PFSK-1 (cell line): ENCODE data around the gene FAF1.

ENCODE experiments used
- FOXP2 ChIP-seq: optimal IDR thresholded peaks from 2 replicates; pipeline ENCODE3; 2011; ENCODE audit warnings: borderline replicate concordance, control low read depth, inconsistent platforms; ENCODE audit not compliant: insufficient read depth; ENCODE audit errors: extremely low read length, extremely low read depth
- POLR2AphosphoS5 ChIP-seq: IDR thresholded peaks from 2 replicates; pipeline ENCODE4 v1.6.1; 2012; ENCODE audit warnings: low read depth, mild to moderate bottlenecking, control low read depth, low read length, moderate library complexity
- SIN3A ChIP-seq: IDR thresholded peaks from 2 replicates; pipeline ENCODE4 v1.6.1; 2012; ENCODE audit warnings: mild to moderate bottlenecking, low read length, moderate library complexity, borderline replicate concordance; ENCODE audit not compliant: insufficient read depth
- TAF1 ChIP-seq: IDR thresholded peaks from 2 replicates; pipeline ENCODE4 v1.6.1; 2012; ENCODE audit warnings: low read length, control low read depth, borderline replicate concordance; ENCODE audit not compliant: insufficient read depth
- TF ChIP-seq, protein P1 (sequence below), 2 experiments: IDR thresholded peaks; 2 replicates each; pipeline versions ENCODE4 v1.6.1 to v1.8.0; 2011 to 2012; ENCODE audit warnings: low read depth in 2 of 2, low read length in 2 of 2, control low read depth in 1 of 2, inconsistent platforms in 1 of 2, mild to moderate bottlenecking in 1 of 2, moderate library complexity in 1 of 2; ENCODE audit not compliant: insufficient read depth in 1 of 2

FAF1 gene

DNA sequence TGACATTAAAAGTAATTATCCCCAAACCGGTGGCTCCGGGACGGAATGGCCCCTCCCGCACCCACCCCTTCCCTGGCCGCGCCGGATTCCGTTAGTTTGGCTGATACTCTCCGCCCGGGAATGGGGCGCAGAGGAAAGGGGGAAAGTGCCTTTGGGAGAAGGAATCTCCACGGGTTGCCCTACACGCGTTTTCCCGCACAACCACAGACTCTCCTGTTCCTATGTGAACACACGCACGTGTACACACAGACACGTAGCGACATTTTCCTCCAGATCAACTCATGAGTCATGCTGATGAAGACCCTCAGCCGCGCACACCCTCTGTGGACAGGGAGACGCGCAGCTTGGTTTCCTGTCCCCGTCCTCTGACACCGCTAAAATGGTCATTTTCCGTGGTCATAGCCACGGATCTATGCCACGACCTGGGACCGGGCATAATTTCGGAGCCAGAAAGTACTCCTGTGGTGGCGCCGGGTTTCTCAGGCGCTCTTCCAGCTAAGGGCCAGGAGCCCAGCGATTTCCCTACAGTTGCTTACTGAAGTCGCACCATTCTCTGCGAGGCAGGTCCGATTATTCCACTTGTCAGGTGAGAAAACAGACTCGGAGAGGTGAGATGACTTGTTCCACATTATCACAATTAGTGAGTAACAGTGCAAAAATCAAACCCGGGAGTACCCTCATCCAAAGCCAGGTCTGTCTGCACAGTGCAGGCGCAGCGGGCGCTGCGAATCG lies 532.8 kb downstream of the FAF1 start:
- no peak for TF ChIP-seq POLR2AphosphoS5
- TF ChIP-seq, protein P1, sequence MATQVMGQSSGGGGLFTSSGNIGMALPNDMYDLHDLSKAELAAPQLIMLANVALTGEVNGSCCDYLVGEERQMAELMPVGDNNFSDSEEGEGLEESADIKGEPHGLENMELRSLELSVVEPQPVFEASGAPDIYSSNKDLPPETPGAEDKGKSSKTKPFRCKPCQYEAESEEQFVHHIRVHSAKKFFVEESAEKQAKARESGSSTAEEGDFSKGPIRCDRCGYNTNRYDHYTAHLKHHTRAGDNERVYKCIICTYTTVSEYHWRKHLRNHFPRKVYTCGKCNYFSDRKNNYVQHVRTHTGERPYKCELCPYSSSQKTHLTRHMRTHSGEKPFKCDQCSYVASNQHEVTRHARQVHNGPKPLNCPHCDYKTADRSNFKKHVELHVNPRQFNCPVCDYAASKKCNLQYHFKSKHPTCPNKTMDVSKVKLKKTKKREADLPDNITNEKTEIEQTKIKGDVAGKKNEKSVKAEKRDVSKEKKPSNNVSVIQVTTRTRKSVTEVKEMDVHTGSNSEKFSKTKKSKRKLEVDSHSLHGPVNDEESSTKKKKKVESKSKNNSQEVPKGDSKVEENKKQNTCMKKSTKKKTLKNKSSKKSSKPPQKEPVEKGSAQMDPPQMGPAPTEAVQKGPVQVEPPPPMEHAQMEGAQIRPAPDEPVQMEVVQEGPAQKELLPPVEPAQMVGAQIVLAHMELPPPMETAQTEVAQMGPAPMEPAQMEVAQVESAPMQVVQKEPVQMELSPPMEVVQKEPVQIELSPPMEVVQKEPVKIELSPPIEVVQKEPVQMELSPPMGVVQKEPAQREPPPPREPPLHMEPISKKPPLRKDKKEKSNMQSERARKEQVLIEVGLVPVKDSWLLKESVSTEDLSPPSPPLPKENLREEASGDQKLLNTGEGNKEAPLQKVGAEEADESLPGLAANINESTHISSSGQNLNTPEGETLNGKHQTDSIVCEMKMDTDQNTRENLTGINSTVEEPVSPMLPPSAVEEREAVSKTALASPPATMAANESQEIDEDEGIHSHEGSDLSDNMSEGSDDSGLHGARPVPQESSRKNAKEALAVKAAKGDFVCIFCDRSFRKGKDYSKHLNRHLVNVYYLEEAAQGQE (IDR thresholded peaks at IDR 0.05; ENCODE audit: insufficient read depth in 1 of 2, low read depth in 2 of 2, low read length in 2 of 2) = no peak

DNA sequence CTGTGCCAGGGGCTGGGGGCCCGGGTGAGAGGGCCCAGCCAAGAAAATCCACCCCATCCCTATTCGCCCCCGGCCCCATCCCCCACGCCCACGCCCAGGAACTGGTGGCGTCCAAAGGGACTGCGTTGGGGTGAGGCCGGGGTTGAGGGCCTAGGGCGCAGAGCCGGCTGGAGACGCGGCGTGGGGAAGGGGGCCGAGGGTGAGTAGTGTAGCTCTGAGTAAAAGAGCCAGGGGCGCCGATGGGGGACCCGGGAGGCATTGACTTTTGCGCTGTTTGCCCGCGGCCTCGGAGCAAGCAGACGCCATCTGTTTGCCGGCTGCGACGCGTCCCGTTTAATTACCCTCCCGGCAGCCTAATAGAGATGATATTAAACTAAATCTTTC lies 533.4 kb downstream of the FAF1 start:
- TF ChIP-seq, protein P1 (IDR thresholded peaks at IDR 0.05; ENCODE audit: insufficient read depth in 1 of 2, low read depth in 2 of 2, low read length in 2 of 2) = no peak
- no peak for TF ChIP-seq SIN3A
- TF ChIP-seq TAF1 = no peak
- no peak for TF ChIP-seq POLR2AphosphoS5
- no peak for TF ChIP-seq FOXP2

DNA sequence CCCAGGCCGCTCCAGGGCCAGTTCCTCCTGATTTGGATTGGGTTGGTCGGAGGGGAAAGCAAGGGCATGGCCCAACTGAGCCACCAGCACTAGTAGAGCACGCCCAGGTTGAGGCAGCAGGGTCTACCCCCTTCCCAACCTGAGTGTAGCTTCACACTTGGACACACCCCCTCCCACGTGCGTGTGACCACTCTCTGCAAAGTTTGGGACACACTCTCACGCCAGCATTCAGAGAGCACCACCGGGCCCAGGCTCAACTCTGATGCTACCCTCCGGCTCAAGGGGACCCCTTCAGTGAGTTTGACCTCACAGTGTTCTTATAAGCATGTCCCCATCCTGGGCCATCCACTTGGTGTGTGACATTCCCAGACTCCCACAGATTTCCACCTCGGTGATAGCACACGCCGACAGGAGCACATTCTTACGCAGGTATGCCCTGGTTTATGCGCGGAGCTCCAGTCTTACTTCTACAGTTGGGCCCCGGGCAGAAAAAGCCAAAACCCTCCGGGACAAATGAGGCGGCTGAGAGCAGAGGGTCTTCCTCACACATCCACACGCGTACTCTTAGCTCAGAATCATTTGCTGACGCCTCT lies 533.9 kb downstream of the FAF1 start:
- TF ChIP-seq TAF1 (no peak), SIN3A (no peak), FOXP2 (no peak), POLR2AphosphoS5 (no peak)
- TF ChIP-seq, protein P1 (IDR thresholded peaks at IDR 0.05; ENCODE audit: insufficient read depth in 1 of 2, low read depth in 2 of 2, low read length in 2 of 2) = no peak

DNA sequence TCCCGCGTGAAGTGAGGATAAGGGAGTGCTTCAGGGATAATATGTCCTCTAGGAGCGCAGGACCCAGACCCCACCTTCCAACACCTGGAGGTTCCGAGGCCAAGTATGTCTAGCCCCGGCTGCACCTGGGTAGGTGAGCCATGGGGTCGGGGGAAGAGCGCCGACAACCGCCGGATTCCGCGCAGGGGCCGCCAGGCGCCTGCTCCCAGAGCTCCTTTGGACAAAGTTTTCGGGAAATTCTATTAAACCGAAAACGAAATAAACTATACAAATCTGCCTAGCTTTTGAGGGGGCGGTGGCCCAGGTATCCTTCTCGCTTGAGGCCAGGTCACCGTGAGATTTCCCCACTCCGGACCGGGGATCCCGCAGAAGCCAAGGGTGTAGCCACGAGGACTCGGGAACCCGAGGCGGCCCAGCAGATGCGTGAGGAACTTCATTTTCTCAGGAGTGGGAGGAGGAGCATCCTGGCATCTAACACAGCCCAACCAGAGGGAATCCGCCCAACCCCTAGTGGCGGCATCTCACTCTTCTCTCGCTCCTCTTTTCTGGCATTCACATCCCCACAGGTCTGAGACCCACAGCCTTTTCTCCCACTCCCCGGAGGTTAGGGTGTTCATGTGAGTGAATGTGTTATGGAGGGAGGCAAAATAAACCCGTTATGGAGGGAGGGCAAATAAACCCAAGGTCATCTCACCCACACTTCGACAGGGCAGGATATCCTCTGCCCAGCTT lies 534.5 kb downstream of the FAF1 start:
- TF ChIP-seq TAF1 = no peak
- TF ChIP-seq SIN3A = no peak
- TF ChIP-seq POLR2AphosphoS5 = no peak
- TF ChIP-seq, protein P1 (IDR thresholded peaks at IDR 0.05; ENCODE audit: insufficient read depth in 1 of 2, low read depth in 2 of 2, low read length in 2 of 2) = no peak
- no peak for TF ChIP-seq FOXP2

DNA sequence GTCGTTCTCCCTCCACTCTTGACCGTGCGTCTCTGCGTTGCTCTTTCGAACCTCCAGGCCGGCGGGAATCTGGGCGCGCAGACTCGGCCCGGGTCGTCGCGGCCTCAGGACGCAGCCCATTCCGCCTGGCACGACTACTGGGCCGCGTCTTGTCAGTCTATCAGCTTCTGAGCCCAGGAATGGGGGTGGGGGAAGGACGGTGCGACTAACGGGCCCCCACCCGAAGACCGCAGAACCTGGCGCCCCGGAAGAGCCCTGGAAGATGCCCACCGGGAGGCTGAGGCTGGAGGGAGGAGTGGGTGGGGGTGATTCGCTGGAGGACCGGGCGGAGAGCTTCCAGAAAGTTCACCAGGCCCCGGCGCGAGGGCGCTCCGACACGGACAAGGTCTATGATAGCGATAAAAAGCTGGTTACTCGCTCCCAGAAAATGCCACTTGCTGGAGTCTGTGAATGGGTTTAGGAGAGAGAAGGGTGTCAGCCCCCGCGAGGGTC lies 535.1 kb downstream of the FAF1 start:
- TF ChIP-seq SIN3A = no peak
- TF ChIP-seq, protein P1 (IDR thresholded peaks at IDR 0.05; ENCODE audit: insufficient read depth in 1 of 2, low read depth in 2 of 2, low read length in 2 of 2) = no peak
- no peak for TF ChIP-seq FOXP2
- TF ChIP-seq TAF1 = no peak
- no peak for TF ChIP-seq POLR2AphosphoS5
